HG03342 (cell line): ENCODE results near the gene ZNF236.
A peak's percentile ranks its signal among the peaks of the same experiment; 100 is the strongest.

Source experiments
- ATAC-seq: cut with Tn5 transposase; IDR thresholded peaks from one replicate; pipeline ENCODE4 v1.9.1; 2021; ENCODE audit warnings: mild to moderate bottlenecking, moderate library complexity; ENCODE audit not compliant: unreplicated experiment

Gene ZNF236

GRCh38 chr18:76821356-76821874 lies 942 bp upstream of the ZNF236 start:
- ATAC-seq: no peak

GRCh38 chr18:76821875-76822505 lies 367 bp upstream of the ZNF236 start:
- peak; percentile 41 for ATAC-seq

GRCh38 chr18:76823161-76823538 lies 793 bp downstream of the ZNF236 start:
- no peak for ATAC-seq

GRCh38 chr18:76823587-76824011 lies 1.2 kb downstream of the ZNF236 start:
- ATAC-seq: no peak

GRCh38 chr18:76824145-76824676 lies 1.9 kb downstream of the ZNF236 start:
- ATAC-seq: no peak

GRCh38 chr18:76824754-76825153 lies 2.4 kb downstream of the ZNF236 start:
- no peak for ATAC-seq

- ATAC-seq: no peak
Observed at GRCh38 chr18:76827205-76828200, 5.1 kb downstream of the ZNF236 start.

GRCh38 chr18:76834379-76834778 lies 12.0 kb downstream of the ZNF236 start:
- ATAC-seq: no peak

- ATAC-seq: no peak
Observed at GRCh38 chr18:76835380-76835779, 13.0 kb downstream of the ZNF236 start.

GRCh38 chr18:76837071-76837470 lies 14.7 kb downstream of the ZNF236 start:
- ATAC-seq: no peak

- ATAC-seq: no peak
Observed at GRCh38 chr18:76838182-76838581, 15.8 kb downstream of the ZNF236 start.

- ATAC-seq: no peak
Observed at GRCh38 chr18:76839086-76839794, 16.9 kb downstream of the ZNF236 start.

GRCh38 chr18:76842837-76843530 lies 20.6 kb downstream of the ZNF236 start:
- no peak for ATAC-seq

- no peak for ATAC-seq
Observed at GRCh38 chr18:76844144-76844543, 21.8 kb downstream of the ZNF236 start.

- ATAC-seq: no peak
Observed at GRCh38 chr18:76844742-76845477, 22.6 kb downstream of the ZNF236 start.

- no peak for ATAC-seq
Observed at GRCh38 chr18:76846217-76846616, 23.9 kb downstream of the ZNF236 start.

GRCh38 chr18:76847916-76848315 lies 25.6 kb downstream of the ZNF236 start:
- ATAC-seq: no peak

GRCh38 chr18:76850112-76850511 lies 27.8 kb downstream of the ZNF236 start:
- ATAC-seq: no peak

- no peak for ATAC-seq
Observed at GRCh38 chr18:76855594-76855993, 33.2 kb downstream of the ZNF236 start.

GRCh38 chr18:76857476-76857875 lies 35.1 kb downstream of the ZNF236 start:
- no peak for ATAC-seq
